K562 (cell line): ENCODE data around the gene MCAM. TPM values are rescaled to one million over a fixed set of nuclear protein-coding genes. Genes with fewer than 3 reads are reported as not detected.

ENCODE experiments used
- ATAC-seq: fragments of 200-7000 bp; cut with Tn5 transposase; 3 replicates; pipeline ENCODE4 v1.9.1; 2020; ENCODE audit warnings: moderate library complexity
- BruUV-seq: library from RNA; stranded (reverse); fragments of 400-500 nt; replicated peaks from 2 replicates; lab custom pipeline; 2021; lab: Mats Ljungman, UMichigan
- CTCF ChIA-PET: fragments of 300-600 bp; formaldehyde crosslinking; extraction: SDS; loops from one replicate; lab custom pipeline; 2021; ENCODE audit warnings: low intra/inter-chr PET ratio; lab: Yijun Ruan, JAX
- POLR2A ChIA-PET: fragments of 300-600, 350-650 bp; sonication (Branson Sonifier 250); formaldehyde crosslinking; extraction: SDS; loops from one replicate; lab custom pipeline; 2021; ENCODE audit warnings: antibody characterized with exemption, inconsistent platforms; lab: Yijun Ruan, JAX
- DNase-seq, 4 experiments: peaks; one replicate each; pipeline versions ENCODE4 v3.0.0 to v3.0.0-alpha.2; 2011 to 2018; ENCODE audit warnings: low spot score in 3 of 4, mixed read lengths in 3 of 4; ENCODE audit errors: extremely low read depth in 1 of 4
- FAIRE-seq: peaks from 2 replicates; lab custom pipeline; 2011; peaks lifted over from hg19 to GRCh38; lab: Jason Lieb, UNC
- H2AFZ ChIP-seq: 2 replicates; pipeline ENCODE4 v1.6.0; 2011; ENCODE audit warnings: low read depth, low read length, control low read depth, inconsistent platforms
- H3K27ac ChIP-seq: fragments of 200-600 bp; 3 replicates; pipeline ENCODE4 v1.8.0; 2011; ENCODE audit warnings: low read depth, mild to moderate bottlenecking, control low read depth, inconsistent platforms, low read length, moderate library complexity, mixed read lengths; ENCODE audit errors: extremely low read depth
- H3K27me3 ChIP-seq, 2 experiments: fragments of 300-600 bp in 1 of 2; 2 replicates in 1 of 2; 3 replicates in 1 of 2; pipeline versions ENCODE4 v1.6.0 to v1.8.0; 2011; ENCODE audit warnings: inconsistent platforms in 2 of 2, low read length in 2 of 2, mild to moderate bottlenecking in 1 of 2, mixed read lengths in 1 of 2, moderate library complexity in 1 of 2; ENCODE audit not compliant: control insufficient read depth in 2 of 2, insufficient read depth in 2 of 2
- H3K36me3 ChIP-seq: fragments of 300-600 bp; 3 replicates; pipeline ENCODE4 v1.8.0; 2011; ENCODE audit warnings: mild to moderate bottlenecking, low read length, inconsistent platforms; ENCODE audit not compliant: control insufficient read depth, insufficient read depth
- H3K4me1 ChIP-seq, 2 experiments: fragments of 200-600 bp in 1 of 2; replicated peaks in 1 of 2; 2 replicates in 1 of 2; 3 replicates in 1 of 2; pipeline versions ENCODE4 v1.5.1 to v1.8.0; 2011; ENCODE audit warnings: inconsistent platforms in 2 of 2, low read length in 2 of 2, mild to moderate bottlenecking in 1 of 2, mixed read lengths in 1 of 2, moderate library complexity in 1 of 2; ENCODE audit not compliant: control insufficient read depth in 2 of 2, insufficient read depth in 2 of 2
- H3K4me2 ChIP-seq: 2 replicates; pipeline ENCODE4 v1.6.1; 2011; ENCODE audit warnings: low read length, control low read depth, inconsistent platforms, mixed read lengths; ENCODE audit not compliant: insufficient read depth
- H3K4me3 ChIP-seq: fragments of 200-600 bp; sonication (generic), shearing (Covaris generic); 2 replicates; pipeline ENCODE4 v1.5.1; 2016; ENCODE audit warnings: control low read depth, inconsistent platforms
- H3K79me2 ChIP-seq: fragments of 200-600 bp; 3 replicates; pipeline ENCODE4 v1.8.0; 2011; ENCODE audit warnings: low read length, inconsistent platforms; ENCODE audit not compliant: control insufficient read depth, insufficient read depth
- H3K9ac ChIP-seq, 2 experiments: 2 replicates each; pipeline versions ENCODE4 v1.6.0 to v1.6.1; 2011; ENCODE audit warnings: low read depth in 2 of 2, low read length in 2 of 2, control low read depth in 1 of 2, inconsistent platforms in 1 of 2, mild to moderate bottlenecking in 1 of 2, mixed read lengths in 1 of 2; ENCODE audit not compliant: insufficient read depth in 1 of 2
- H3K9me1 ChIP-seq: one replicate; pipeline ENCODE4 v1.6.0; 2011; ENCODE audit warnings: inconsistent platforms, mild to moderate bottlenecking, low read length, moderate library complexity; ENCODE audit not compliant: control insufficient read depth, insufficient read depth
- H3K9me3 ChIP-seq: replicated peaks from 2 replicates; pipeline ENCODE4 v1.5.1; 2011; ENCODE audit warnings: low read depth, low read length, inconsistent platforms; ENCODE audit not compliant: control insufficient read depth, insufficient read depth
- H4K20me1 ChIP-seq: replicated peaks from 2 replicates; pipeline ENCODE4 v1.6.1; 2011; ENCODE audit warnings: low read length, inconsistent platforms, mixed read lengths; ENCODE audit not compliant: control insufficient read depth, insufficient read depth
- CBX5 ChIP-seq: IDR thresholded peaks from 2 replicates; pipeline ENCODE4 v1.6.1; 2014; ENCODE audit warnings: low read depth, borderline replicate concordance
- SP1 ChIP-seq: sonication (generic); formaldehyde crosslinking; IDR thresholded peaks from 2 replicates; pipeline ENCODE4 v1.8.1; 2022; ENCODE audit warnings: mild to moderate bottlenecking, missing genetic modification reagents
- WGBS: fragments of 100-300 bp; shearing (Covaris generic); methylation state at CpG from one replicate; pipeline ENCODE4 v1.1.6; 2016; ENCODE audit warnings: low coverage, mixed read lengths; ENCODE audit not compliant: insufficient coverage; ENCODE audit errors: missing lambda C conversion rate; 5-methylcytosine and 5-hydroxymethylcytosine counted together
- in situ Hi-C: fragments of 300-500 bp; cut with MboI; formaldehyde crosslinking; loops from 4 replicates; pipeline ENCODE4 v1.15.0; 2018; ENCODE audit warnings: inconsistent platforms, mixed read lengths
- intact Hi-C: fragments of 100-400 bp; cut with micrococcal nuclease; formaldehyde crosslinking; loops from 2 replicates; pipeline ENCODE4 v1.14.2; 2022
- polyA plus RNA-seq, 8 experiments: library from polyadenylated mRNA; depleted of rRNA in 4 of 8; stranded (reverse) in 5 of 8; unstranded in 3 of 8; fragments of >200 nt; fragmentation: Nextera tagmentation in 2 of 8; fragmentation: Illumina TruSeq in 1 of 8; extraction: Ambion mirVana in 2 of 8; extraction: Trizol in 1 of 8; gene quantifications; 2 replicates each; pipeline versions ENCODE4 v1.2.1 to v1.2.3, GENCODE V29; 2011 to 2014; ENCODE audit warnings: inconsistent platforms in 1 of 8, missing spikeins in 1 of 8
- total RNA-seq, 7 experiments: library from RNA; depleted of rRNA in 6 of 7; stranded (reverse); fragments of >200 nt in 6 of 7; fragmentation: Illumina TruSeq in 2 of 7; extraction: Trizol in 2 of 7; gene quantifications; 2 replicates each; pipeline versions ENCODE4 v1.2.1 to v1.2.3, GENCODE V29; 2011 to 2021; ENCODE audit warnings: low replicate concordance in 1 of 7
- TF ChIP-seq, protein P1 (sequence below): fragments of 250-450 bp; sonication (Bioruptor Pico); IDR thresholded peaks from 2 replicates; pipeline ENCODE4 v1.5.0; 2022; ENCODE audit warnings: mild to moderate bottlenecking

Gene MCAM
- total and polyA plus RNA-seq, 9 of the 15 experiments (the other 6 are each of a cell fraction or from before 2014, with no cell fraction given): 14.7 to 118 (median 53.6) TPM

GRCh38 chr11:119332111-119332765, 15.3 kb upstream of the MCAM start:
- no peak overlapping the region for H3K27ac ChIP-seq
- H3K9me1 ChIP-seq: no peaks in the 10 kb centered on the region
- H4K20me1 ChIP-seq: no peaks in the 10 kb centered on the region
- ATAC-seq (no peak), FAIRE-seq (no peak), DNase-seq (no peak)
- 64% methylated on average over 4 of the region's 4 CpGs for WGBS
- H3K4me3 ChIP-seq: no peak overlapping the region
- ChIA-PET POLR2A (interaction anchor here (0.6 to 1.5 kb wide), 4 partner anchors 17 to 263 kb away, joined by 3 to 6 read pairs (median 4); no protein-coding TSS in a partner anchor), CTCF (no interaction called here)
- no TSS peak for BruUV-seq
- H3K9ac ChIP-seq: no peak overlapping the region
- no peaks in the 10 kb centered on the region for H3K27me3 ChIP-seq
- H3K9me3 ChIP-seq: no peaks in the 10 kb centered on the region
- no peak for TF ChIP-seq CBX5
- TF ChIP-seq, protein P1, sequence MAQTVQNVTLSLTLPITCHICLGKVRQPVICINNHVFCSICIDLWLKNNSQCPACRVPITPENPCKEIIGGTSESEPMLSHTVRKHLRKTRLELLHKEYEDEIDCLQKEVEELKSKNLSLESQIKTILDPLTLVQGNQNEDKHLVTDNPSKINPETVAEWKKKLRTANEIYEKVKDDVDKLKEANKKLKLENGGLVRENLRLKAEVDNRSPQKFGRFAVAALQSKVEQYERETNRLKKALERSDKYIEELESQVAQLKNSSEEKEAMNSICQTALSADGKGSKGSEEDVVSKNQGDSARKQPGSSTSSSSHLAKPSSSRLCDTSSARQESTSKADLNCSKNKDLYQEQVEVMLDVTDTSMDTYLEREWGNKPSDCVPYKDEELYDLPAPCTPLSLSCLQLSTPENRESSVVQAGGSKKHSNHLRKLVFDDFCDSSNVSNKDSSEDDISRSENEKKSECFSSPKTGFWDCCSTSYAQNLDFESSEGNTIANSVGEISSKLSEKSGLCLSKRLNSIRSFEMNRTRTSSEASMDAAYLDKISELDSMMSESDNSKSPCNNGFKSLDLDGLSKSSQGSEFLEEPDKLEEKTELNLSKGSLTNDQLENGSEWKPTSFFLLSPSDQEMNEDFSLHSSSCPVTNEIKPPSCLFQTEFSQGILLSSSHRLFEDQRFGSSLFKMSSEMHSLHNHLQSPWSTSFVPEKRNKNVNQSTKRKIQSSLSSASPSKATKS (CRISPR knock-in tag): no peak
- TF ChIP-seq SP1 (CRISPR knock-in tag): no peak
- peak overlapping the region; percentile 82 for H2AFZ ChIP-seq
- H3K79me2 ChIP-seq: peaks cover 25% of the 10 kb centered on the region
- H3K4me1 ChIP-seq: peaks cover 0 to 24% of the 10 kb centered on the region in 2 experiments; a peak in 3 of 5 replicates
- no peak overlapping the region for H3K4me2 ChIP-seq
- in situ Hi-C loops: no loop called here
- intact Hi-C loops: no loop called here
- H3K36me3 ChIP-seq: peaks cover 17% of the 10 kb centered on the region; the same call in 1 of the 3 replicates
